Activated CD8-positive, alpha-beta T cell treated with anti-CD3 and anti-CD28 coated beads for 36 hours (primary cell): Measurements from ENCODE around the gene CPPED1. TPM values are rescaled to one million over a fixed set of nuclear protein-coding genes. Genes with fewer than 3 reads are reported as not detected.

Experiments used
- ATAC-seq: fragments of 200-7000 bp; cut with Tn5 transposase; one replicate; pipeline ENCODE4 v1.10.0; 2021; ENCODE audit warnings: mild to moderate bottlenecking, moderate library complexity
- CTCF ChIA-PET: fragments of 350-600 bp; sonication (Branson Sonifier 250); formaldehyde crosslinking; loops from one replicate; lab custom pipeline; 2021; ENCODE audit warnings: antibody characterized with exemption; lab: Charles Lee
- POLR2A ChIA-PET: fragments of 350-600 bp; sonication (Branson Sonifier 250); formaldehyde crosslinking; loops from one replicate; lab custom pipeline; 2021; ENCODE audit warnings: antibody characterized with exemption; lab: Charles Lee
- DNase-seq: peaks from one replicate; pipeline ENCODE4 v3.0.0-alpha.2; 2020
- H3K27ac Mint-ChIP-seq: one replicate; pipeline ENCODE4 v1.8.0; 2021; ENCODE audit warnings: mild to moderate bottlenecking, mixed read lengths
- H3K27me3 Mint-ChIP-seq: one replicate; pipeline ENCODE4 v1.8.0; 2021; ENCODE audit warnings: mixed read lengths
- H3K36me3 Mint-ChIP-seq: one replicate; pipeline ENCODE4 v1.8.0; 2021; ENCODE audit warnings: low read depth, mixed read lengths
- H3K4me1 Mint-ChIP-seq: one replicate; pipeline ENCODE4 v1.8.0; 2021; ENCODE audit warnings: low read depth, mixed read lengths
- H3K4me3 Mint-ChIP-seq: one replicate; pipeline ENCODE4 v1.8.0; 2021; ENCODE audit warnings: mild to moderate bottlenecking, moderate library complexity, mixed read lengths
- H3K9me3 Mint-ChIP-seq: one replicate; pipeline ENCODE4 v1.8.0; 2021; ENCODE audit warnings: mixed read lengths
- intact Hi-C: fragments of 100-400 bp; cut with micrococcal nuclease; formaldehyde crosslinking; loops from one replicate; pipeline ENCODE4 v1.10.0; 2022
- total RNA-seq, 2 experiments: library from RNA; stranded (reverse); gene quantifications; one replicate each; pipeline ENCODE4 v1.2.3, GENCODE V29; 2021
- TF ChIP-seq, protein P1 (sequence below): fragments of 200-600 bp; IDR thresholded peaks from one replicate; pipeline ENCODE4 v1.8.0; 2022; ENCODE audit warnings: antibody characterized with exemption, mild to moderate bottlenecking

CPPED1 gene
- total RNA-seq, 2 experiments from 2014 or later = 5.0 to 5.7 TPM

DNA sequence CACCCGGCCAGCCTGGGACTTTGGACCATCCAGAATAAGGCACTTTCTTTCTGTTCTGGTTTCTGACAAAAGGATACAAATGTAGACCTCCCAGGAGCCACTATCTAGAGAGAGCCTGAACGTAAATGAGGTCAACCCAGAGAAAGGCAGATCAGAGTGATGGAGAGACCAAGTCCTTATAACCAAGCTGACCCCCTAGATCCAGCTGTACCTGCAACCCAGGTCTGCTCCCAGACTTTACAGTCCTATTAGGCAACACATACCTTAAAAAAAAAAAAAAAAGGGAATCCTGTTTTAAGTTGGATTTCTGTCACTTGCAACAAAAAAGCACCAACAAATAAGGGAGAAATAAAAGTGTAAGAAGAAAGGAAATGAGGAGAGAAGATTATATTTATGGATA lies 23.2 kb downstream of the CPPED1 start:
- Mint-ChIP-seq H3K36me3 (peaks cover 17% of the 10 kb centered on the region), H3K4me3 (no peak overlapping the region), H3K27me3 (no peaks in the 10 kb centered on the region), H3K27ac (no peak overlapping the region), H3K9me3 (peaks cover 7% of the 10 kb centered on the region), H3K4me1 (peaks cover 5% of the 10 kb centered on the region)
- ChIA-PET CTCF (no interaction called here), POLR2A (no interaction called here)
- TF ChIP-seq, protein P1, sequence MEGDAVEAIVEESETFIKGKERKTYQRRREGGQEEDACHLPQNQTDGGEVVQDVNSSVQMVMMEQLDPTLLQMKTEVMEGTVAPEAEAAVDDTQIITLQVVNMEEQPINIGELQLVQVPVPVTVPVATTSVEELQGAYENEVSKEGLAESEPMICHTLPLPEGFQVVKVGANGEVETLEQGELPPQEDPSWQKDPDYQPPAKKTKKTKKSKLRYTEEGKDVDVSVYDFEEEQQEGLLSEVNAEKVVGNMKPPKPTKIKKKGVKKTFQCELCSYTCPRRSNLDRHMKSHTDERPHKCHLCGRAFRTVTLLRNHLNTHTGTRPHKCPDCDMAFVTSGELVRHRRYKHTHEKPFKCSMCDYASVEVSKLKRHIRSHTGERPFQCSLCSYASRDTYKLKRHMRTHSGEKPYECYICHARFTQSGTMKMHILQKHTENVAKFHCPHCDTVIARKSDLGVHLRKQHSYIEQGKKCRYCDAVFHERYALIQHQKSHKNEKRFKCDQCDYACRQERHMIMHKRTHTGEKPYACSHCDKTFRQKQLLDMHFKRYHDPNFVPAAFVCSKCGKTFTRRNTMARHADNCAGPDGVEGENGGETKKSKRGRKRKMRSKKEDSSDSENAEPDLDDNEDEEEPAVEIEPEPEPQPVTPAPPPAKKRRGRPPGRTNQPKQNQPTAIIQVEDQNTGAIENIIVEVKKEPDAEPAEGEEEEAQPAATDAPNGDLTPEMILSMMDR = no peak
- intact Hi-C loops = no loop called here
- DNase-seq = no peak
- ATAC-seq = no peak

DNA sequence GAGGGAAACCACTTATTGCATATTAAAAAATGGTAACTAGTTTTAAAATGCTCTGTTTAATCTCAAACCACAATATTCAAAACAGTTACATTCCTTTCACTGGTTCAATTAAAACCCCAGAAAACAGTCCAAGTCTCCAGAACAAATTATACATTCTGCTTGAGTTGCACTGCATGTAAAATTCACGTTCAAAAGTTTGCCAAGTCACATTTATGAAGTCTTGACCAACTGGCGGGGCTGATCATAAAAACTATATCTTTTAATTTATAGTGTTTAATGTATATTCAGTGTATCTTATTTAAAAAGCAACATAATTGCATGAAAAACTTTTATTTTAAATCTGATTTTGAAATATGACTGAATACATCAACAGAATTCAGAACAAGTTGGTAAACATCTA lies 25.0 kb downstream of the CPPED1 start:
- Mint-ChIP-seq H3K4me3 (no peak overlapping the region), H3K27me3 (no peaks in the 10 kb centered on the region), H3K36me3 (peaks cover 21% of the 10 kb centered on the region), H3K27ac (no peak overlapping the region), H3K4me1 (peaks cover 5% of the 10 kb centered on the region), H3K9me3 (peaks cover 3% of the 10 kb centered on the region)
- no peak for DNase-seq
- POLR2A ChIA-PET = interaction anchor here (0.9 kb wide), 1 partner anchor 9 kb away, joined by 3 read pairs; no protein-coding TSS in a partner anchor
- intact Hi-C loops = no loop called here
- TF ChIP-seq, protein P1 = no peak
- CTCF ChIA-PET = no interaction called here
- no peak for ATAC-seq

DNA sequence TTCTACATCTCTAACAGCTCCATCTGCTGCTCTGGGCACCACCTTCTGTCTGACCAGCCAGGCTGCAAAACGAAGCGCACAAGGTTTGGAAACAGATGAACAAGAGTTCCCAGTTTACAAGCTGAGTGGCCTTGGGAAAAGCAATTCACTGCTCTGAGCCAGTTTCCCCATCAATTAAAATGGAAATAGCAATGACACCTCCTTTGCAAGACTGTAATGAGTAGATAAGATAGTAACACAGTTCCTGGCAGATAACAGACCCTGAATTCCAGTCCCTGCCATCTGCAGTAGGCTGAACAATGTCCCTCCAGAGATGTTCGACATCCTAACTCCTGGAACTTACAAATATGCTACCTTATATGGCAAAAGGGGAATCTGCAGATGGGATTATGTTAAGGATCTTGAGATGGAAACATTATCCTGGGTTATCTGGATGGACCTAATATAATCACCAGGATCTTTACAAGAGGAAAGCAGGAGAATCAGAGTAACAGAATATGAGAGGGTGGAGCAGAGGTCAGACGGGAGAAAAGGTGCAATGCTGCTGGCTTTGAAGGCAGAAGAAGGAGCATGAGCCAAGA lies 27.9 kb downstream of the CPPED1 start:
- POLR2A ChIA-PET = no interaction called here
- Mint-ChIP-seq H3K4me3 (no peak overlapping the region), H3K9me3 (no peaks in the 10 kb centered on the region), H3K27ac (no peak overlapping the region), H3K36me3 (peaks cover 18% of the 10 kb centered on the region), H3K27me3 (no peaks in the 10 kb centered on the region), H3K4me1 (no peaks in the 10 kb centered on the region)
- intact Hi-C loops = no loop called here
- TF ChIP-seq, protein P1 = no peak
- CTCF ChIA-PET = no interaction called here
- no peak for DNase-seq
- ATAC-seq = no peak

DNA sequence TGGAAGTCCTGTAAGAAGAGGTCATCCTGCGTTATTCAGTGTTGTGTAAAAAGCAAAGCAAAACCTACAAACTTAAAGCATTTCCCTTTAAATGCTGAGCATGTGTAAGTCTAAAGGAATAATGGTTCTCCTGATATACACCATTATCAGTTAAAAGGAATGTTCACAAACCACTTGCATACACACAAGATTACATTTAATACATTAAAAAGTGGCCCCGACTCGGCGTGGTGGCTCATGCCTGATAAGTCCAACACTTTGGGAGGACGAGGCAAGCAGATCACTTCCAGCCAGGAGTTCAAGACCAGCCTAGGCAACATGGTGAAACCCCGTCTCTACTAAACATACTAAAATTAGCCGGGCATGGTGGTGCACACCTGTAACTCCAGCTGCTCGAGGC lies 30.5 kb downstream of the CPPED1 start:
- intact Hi-C loops = no loop called here
- Mint-ChIP-seq H3K4me3 (no peak overlapping the region), H3K36me3 (peaks cover 9% of the 10 kb centered on the region), H3K27ac (no peak overlapping the region), H3K9me3 (no peaks in the 10 kb centered on the region), H3K27me3 (no peaks in the 10 kb centered on the region), H3K4me1 (peaks cover 4% of the 10 kb centered on the region)
- no peak for DNase-seq
- no peak for ATAC-seq
- TF ChIP-seq, protein P1 = no peak
- ChIA-PET POLR2A (interaction anchor here (1.3 kb wide), 1 partner anchor 11 kb away, joined by 4 read pairs; no protein-coding TSS in a partner anchor), CTCF (no interaction called here)

DNA sequence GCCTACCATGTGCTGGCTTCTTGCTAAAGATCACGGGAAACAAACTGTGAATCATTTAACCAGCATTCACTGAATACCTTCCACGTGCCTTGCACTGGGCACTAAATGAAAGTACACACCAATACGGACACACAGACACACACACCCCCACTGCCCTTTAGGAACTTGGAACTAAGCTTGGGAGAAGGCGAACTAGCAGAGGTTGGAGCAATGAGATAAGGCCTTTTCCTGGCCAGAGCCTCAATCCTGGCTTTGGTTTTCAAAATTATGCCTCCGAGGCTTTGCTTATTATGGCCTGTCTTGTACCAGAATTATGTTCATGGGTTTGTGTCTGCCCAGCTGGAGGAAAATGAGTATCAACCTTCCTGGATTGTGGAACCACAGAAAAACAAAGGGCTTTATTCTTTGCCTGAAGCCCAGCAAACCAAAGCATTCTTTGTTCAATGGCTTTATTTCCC lies 32.3 kb downstream of the CPPED1 start:
- TF ChIP-seq, protein P1 = no peak
- ATAC-seq = no peak
- Mint-ChIP-seq H3K4me3 (no peak overlapping the region), H3K9me3 (no peaks in the 10 kb centered on the region), H3K27ac (no peak overlapping the region), H3K27me3 (no peaks in the 10 kb centered on the region), H3K36me3 (peaks cover 7% of the 10 kb centered on the region), H3K4me1 (peaks cover 17% of the 10 kb centered on the region)
- no peak for DNase-seq
- CTCF ChIA-PET = no interaction called here
- intact Hi-C loops = no loop called here
- POLR2A ChIA-PET = no interaction called here
